Activated naive CD4-positive, alpha-beta T cell (primary cell): ENCODE results near the gene RPL19.
A peak's percentile ranks its signal among the peaks of the same experiment; 100 is the strongest.

Source experiments
- DNase-seq, 4 experiments: peaks; one replicate each; lab custom pipeline; 2025; lab: John Stamatoyannopoulos, UW

RPL19 gene

DNA sequence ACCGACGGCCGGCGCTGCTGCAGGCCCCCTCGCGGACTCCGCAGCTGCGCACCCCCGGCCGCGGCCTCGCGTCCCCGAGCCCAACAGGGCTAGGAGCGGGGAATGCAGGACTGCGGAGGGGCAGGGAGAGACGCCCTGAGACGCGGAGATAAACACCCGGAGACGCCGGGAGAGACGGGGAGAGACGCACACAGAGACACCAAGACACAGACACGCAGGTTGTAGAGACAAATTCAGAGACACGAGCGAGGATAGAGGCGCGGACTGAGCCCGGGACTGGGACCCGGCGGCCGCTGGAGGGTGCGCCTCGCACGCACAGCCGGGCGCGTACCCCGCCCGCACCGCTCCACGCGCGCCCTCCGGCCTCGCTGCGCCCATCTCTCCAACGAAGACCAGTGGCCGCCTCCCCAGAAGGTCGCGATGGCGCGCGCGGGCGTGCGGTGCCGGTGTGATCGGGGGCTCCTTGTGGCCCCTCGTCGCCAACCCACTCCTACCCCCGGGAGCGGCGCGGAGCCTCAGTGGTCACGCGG, 24.8 kb downstream of the RPL19 start:
- no peak for DNase-seq

DNA sequence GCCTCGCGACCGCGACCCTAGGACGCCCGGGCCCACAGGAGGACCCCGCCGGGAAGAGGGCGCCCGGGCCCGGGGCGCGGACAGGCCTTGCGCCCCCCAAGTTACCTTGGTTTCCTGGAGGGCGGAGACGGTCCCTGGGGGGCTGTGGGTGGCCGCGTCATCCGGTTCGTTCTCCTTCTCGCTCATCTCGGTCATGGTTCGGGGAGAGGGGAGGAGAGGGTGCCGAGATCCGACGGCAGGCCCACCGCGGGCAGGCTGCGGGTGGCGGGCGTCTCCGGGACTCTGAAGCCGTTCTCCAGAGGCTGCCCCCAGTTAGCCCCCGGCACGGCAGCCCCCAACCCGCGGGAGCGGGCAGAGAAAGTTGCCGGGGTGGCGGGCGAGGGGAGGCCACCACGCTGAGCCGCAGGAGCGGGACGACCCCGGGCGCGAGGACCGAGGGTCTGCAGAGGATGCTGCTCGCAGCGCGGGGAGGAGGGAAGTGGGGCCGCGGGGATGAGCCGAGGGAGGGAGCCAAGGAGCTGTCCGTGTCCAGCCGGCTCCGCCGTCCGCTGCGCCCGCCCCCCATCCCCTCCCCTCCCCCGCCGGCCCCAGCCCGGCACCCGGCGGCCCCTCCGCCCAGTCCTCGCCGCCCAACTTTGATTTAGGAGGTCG, 25.4 kb downstream of the RPL19 start, which contains the start of gene STAC2:
STAC2 (minus strand) TSS at position 638 of the 651 bp plus-strand sequence; CDS start at position 195, 443 bp downstream.
- DNase-seq: no peak

DNA sequence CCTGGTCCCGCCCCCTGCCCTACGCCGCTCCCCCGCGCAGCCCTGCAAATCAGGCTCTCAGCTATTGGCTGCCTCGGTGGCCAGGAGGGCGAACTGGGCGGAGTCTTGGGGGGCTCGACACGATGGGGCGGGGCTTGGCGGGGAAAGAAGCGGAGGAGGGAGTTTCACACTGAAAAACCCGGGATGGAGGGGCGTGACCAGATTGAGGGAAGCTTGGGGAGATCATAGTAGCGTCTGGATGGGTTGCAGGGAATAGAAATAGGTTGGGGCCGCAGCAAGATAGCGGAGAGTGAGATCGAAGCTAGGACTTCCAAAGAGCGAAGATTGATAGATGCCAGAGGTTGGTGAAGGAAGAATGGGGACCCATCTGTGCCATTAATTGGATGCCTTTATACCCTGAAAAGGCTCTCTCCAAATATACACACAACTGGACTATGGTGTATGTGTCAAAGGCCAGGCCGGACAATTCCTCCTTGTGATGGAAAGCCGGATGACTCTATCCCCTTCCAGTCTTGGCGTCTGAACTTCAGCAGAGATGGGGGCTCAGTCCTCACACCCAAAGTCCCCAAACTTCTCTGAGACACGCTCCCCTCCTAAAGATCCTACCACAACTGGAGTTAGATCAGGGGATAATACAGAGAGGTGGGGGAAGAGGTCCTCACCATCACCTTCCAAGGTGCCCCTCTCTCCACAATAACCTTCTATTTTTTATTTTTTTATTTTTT, 26.0 kb downstream of the RPL19 start:
- DNase-seq: peak in 1 of 4 experiments; percentile 13

DNA sequence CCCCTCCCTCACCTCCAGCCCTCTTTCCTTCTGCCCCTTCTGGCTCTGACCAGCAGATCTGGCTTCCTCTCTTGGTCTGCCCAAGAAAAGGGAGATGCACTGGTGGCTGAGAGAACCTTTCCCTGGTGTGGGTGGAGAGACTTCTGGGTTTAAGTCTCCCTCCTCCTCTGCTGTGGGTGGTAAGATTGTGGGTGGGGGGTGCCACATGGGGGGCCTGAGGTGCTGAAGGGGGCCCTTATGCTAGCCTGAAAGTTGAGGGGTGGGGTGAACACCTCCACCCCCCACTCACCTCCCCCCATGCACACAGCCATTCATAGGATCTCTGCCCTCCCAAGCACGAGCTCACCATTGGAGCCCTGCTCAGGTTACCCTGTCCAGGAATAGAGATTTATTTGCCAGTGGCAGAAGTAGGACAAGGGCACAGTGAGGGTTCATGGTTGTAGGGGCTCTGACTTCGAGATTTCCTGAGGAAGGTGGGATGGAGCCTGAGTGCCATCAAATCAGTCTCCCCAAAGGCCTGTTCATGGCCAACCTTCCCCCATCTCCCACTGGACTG, 27.4 kb downstream of the RPL19 start:
- no peak for DNase-seq

DNA sequence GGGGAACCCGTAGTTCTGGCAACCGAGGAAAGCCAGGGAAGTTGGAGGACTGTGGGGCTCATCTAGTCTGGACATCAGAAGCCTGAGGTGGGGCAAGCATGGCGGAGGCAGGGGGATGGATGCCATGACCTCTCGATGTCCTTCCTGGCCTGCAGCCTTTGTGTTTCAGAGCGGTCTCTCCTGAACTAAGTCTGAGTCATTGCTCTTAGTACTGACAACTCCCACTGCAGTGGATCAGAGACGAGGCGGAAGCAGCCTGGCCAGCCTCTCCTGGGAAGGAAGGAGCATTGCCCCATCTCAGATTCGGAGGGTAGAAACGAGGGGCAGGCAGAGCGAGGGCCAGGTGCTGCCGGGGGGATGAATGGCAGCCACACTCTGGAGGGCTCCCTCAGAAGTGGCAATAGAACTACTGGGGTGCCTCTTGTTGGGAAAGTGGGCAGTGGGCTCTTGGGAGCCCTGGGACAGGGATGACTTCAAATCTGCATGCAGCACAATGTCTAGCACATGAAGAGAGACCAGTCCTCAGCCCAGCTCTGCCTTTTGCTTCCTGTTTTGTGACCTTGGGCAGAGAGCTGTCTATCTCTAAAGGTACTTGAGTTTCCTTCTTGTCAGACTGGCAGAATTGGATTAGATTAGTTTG, 29.3 kb downstream of the RPL19 start:
- no peak for DNase-seq

DNA sequence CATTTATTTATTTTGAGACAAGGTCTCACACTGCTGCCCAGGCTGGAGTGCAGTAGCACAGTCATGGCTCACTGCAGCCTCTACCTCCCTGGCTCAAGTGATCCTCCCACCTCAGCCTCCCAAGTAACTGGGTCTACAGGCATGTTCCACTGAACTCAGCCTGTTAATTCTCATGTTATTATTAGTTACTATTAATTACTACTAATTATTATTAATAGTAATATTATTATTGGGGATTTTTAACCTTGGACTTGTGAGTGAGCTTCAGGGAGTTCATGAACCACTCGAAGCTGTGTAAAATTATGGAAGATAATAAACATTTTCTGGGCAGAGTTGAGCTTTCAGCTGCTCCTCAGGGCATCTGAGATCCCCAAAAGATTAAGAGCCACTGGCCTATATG, 30.3 kb downstream of the RPL19 start:
- DNase-seq: no peak

DNA sequence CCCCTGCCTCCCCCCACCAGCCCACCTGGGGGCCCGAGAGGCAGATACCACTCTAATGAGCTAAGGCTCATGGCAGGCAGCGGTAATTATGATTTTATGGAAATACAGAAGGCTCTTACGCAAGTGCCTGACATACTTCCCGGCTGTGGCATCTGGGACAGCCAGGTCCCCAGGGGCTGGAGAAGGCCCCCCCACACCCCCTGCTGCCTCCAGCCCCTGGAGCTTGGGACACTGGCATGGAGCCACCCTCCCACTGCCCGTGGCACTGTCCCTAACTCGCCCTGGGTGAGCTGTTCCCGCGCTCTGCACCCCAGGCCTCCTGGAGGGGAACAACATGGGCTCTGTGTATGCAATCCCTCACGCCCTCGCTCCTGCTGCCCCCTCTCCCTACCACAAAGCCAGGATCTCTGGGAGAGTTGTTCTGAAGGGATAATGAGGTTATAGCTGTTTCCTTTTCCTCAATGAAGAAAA, 31.0 kb downstream of the RPL19 start:
- DNase-seq: no peak

DNA sequence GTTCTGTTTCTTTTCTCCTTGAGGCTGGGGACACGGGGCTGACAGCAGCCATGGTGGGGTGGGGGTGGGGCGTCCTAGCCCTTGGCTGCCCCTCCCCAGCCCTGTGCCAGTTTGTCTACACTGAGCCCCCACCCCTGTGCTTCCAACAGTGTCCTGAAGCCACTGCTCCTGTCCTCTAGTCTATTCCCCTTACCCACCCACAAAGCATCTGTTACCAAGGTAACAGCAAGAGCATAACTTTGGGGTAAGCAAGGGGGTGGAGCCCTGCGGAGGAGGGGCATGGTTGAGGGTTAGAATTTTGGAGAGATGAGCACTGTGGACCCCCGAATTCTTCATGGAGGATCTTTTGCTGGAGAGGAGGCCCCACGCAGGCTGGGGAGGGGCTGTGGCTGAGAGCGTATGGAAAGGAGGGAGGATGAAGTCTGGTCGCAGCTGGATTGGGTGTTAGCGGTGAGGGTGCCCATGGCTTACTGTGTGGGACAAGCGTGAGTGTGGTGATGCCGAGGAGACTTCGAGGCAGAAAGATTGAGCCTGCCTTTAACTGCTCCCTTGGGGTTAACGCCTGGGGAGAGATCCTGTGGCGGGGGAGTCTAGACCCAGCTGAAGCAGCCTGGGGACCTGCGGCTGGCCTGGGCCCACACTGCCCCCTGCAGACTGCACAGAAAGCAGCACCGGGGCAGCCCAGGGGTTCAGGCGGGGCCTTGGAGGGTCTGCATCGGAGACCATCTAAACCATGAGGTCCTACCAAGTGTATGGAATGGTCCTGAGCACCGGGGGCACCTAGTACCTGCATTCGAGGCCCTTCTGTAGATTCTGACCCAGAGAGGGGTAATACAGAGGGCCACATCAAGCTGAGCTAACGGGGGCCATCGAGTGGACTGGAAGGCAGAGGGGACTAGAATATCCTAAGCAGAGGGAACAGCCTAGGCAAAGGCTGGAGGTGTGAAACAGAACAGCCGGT, 31.8 kb downstream of the RPL19 start:
- peak in 3 of 4 experiments; percentile 22 to 54 (median 28) for DNase-seq

DNA sequence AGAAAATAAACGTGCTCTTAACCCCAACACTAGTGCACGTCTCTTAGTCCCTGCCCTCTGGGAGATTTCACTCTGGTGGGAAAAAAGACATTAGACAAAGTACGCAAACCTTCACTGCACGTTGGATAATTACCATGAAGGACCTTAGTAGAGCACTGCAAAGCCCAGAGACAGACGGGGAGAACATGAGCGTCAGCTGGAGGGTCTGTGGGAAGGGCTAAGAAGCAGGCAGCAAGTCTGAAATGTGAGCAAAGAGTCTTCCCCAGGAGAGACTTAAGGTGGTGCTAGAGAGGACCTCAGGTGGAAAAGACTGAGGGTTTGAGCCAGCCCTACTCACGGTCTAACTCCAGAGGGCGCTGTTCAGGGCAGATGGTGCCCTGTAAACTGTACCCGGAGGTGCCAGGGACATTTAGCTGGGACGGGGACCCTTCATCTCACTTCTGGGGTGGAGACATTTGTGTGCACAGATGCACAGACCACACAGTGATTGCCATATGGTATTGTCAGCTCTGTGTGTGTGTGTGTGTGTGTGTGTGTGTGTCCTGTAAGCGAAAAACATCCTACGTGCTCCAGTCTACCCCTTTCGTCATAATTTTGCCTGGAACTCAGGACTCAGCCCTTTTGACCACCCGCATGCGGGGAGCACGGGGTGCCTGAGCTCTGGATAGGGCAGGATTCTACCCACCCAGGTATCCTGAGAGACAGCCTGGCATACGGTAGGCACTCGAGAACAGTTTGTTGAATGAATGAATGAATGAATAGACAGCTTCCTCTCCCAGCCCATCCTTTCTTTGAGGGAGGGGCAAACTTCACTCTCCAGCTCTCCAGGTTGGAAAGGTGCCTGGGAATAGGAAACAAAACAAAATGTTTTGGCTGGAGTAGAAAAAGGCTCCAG, 35.7 kb downstream of the RPL19 start:
- DNase-seq: no peak

DNA sequence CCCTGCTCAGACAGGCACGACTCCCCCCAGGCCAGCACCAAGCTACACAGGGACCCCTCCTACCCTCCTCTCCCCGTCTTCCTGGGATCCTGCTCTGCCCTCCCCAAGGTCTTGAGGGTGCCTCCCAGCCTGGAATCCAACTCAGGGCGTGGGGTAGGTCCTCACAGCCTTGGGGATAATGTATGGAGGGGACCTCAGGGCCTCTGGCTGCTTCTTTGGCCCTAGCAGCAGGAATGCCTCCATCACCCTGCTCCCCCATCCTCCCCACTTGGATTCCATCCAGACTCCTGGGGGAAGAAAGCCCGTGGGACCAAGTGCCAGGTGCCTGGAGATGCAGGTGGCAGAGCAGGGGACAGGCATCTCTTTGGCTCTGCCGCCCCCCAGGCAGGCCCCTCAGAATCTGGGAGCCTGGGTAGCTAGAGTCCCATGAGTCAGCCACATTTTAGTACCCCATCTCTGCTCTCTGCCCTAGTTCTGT, 36.4 kb downstream of the RPL19 start:
- no peak for DNase-seq

DNA sequence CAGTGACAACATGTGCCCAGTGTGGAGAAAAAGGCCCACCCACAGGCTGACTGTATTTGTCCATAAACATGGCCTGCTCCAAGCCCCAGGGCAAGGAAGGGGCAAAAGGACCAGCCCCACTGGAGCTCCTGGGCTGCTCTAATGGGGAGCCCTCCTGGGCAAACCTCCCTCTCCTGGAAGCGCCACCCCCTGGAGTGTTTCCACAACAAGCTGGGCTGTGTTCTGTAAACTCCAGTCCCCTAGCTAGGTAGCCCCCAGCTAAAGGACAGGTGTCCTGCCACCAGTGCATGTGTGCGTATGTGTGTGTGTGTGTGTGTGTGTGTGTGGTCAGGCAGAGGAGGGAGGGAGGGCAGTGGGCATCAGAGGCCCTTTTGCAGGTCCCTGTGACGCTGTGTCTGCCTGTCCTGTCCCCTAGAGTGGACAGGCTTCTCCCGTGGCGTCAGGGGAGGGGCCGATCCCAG, 36.9 kb downstream of the RPL19 start:
- no peak for DNase-seq

DNA sequence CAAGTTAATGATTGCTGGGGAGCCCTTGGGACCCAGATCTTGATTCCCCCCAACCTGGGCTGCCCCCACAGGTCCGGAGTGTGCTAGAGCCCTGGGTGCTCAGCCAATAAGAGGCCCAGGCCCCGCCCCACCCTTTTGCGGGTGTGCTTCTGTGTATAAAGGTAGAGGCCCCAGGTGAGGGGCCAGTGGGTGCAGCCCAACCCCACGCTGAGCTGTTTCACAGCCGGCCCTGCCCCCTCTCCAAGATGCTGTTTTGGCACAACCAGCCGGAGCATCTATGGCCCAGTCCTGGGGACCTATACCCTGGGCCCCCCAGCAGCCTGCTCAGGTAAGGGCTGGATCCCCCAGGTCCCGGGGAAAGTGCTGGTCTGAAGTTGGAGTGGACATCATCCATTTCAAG, 37.5 kb downstream of the RPL19 start:
- DNase-seq: no peak

DNA sequence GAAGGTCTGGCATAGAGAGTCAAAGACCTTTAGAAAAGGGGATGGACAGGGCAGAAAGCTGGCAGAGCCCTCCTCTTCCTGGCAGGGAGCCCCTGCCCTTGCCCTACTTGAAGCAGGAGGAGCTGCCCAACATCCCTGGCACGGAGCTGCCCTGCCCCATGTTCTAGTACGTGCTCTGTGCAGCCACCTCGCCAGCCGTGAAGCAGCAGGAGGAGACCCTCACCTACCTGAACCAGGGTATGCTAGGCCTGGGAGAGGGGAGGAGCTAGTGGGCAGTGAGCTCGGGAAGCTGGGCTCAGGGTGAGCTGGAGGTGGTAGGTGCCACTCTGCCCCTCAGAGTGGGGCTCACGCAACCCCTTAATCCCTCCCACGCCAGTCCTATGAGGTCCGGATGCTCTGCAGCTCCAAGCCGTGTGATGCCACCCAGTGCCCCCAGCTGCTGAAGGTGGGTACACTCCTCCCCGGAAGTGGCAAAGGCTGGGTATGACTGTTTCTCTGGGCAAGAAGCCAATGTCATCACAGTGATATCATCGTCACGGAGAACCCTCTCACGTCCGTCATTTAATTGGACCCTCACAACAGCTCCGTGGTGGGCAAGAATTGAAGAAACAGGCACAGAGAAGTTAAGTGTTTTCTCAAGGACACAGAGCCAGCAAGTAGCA, 38.4 kb downstream of the RPL19 start:
- peak in 2 of 4 experiments; percentile 59 to 64 for DNase-seq

DNA sequence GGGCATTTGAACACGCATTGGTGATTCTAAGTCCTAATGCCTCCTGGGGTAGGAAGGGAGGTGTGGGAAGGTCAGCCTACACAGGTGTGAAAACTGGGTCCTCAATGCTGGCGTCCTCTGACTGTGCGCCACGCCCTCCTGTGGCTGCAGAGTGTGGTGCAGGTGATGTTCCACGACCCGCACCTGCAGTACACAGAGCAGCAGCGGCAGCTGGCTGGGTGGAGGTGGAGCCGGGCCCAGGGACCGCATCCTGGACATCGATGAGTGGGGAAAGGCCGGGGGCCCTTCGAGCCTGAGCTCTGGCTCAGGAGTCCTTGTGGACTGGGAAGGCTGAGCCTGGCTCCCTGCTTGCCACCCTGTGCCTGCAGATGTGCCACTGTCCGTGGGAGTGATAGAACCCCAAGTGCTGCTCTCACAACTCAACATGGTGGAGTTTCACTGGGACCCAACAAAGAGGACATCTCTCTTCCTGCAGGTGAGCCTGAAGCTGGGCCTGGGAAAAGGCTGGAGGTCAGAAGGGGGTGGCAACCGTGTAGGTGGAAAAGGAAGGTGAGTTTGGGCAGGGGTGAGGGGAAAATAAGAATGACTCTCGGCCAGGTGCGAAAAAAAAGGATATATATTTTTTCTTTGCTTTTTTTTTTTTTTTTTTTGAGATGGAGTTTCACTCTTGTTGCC, 39.7 kb downstream of the RPL19 start:
- peak; percentile 19 to 56 (median 34) for DNase-seq

DNA sequence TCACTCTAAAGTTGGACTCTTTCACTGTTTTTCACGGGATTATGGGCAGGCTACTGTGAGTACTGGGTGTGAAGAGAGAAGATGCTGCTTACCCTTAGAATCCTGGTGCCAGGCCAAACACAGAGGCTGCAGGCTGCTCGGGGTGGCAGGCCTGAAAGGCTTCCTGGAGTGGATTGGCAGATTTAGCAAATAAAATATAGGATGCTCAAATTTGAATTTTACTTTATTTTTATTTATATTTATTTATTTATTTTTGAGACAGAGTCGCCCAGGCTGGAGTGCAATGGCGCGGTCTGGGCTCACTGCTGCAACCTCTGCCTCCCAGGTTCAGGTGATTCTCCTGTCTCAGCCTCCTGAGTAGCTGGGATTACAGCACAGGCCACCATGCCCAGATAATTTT, 40.5 kb downstream of the RPL19 start:
- DNase-seq: no peak

DNA sequence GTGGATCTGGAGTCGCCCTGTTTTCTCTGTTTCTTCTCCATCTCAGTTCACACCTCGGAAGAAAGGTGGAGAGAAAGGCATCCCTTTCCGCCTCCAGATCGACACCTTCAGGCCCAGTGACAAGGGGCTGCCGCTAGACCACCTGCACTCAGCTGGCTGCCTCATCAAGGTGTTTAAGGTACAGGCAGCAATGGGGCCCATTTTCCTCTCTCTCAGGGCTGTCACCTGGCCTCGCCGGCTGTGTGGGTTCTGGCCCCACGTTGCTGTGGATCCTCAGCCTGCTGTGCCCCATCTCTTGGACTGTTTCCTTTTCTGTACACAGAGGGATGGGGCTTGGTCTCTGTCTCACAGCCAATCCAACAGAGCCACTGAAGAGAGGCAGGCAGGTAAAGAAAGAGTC, 43.1 kb downstream of the RPL19 start:
- no peak for DNase-seq

DNA sequence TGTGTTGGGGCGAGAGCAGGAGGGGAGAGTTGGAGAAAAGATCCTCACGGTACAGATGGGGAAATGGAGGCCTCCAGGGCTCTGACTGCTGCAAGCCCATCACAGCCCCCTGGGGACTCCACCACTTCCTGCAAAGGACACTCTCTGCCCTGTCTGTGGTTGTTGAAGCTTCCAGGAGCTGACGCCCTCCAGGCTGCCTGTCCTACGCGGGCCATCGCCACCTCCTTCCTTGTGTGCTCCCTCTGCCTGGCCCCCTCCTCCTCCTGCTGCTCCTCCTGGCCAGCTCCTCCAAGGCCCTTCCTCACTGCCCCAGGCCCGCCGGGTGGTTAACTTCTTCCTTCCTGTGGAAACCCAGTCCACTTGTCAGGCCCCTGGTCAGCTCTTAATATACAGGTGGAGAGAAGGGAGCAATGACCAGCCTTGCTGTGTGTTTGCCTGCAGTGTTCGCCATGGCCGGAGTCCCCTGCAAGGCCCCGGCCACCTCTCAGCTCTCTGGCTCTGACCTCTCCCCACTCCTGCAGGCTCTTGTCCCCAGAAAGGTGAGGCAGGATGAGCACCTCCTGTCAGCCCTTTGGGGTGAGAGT, 44.0 kb downstream of the RPL19 start:
- DNase-seq: no peak
